HG03442 (cell line): ENCODE measurements around the gene MYL12B.
"Not testable (repeated sequence)": the region's sequence is repeated elsewhere in the genome, so short reads cannot be mapped to it uniquely, and the experiment has no call there.

Source experiments
- ATAC-seq: cut with Tn5 transposase; IDR thresholded peaks from one replicate; pipeline ENCODE4 v1.9.1; 2021; ENCODE audit warnings: mild to moderate bottlenecking, moderate library complexity; ENCODE audit not compliant: unreplicated experiment

The MYL12B gene

GRCh38 chr18:3294435-3295080 is 32.6 kb downstream of the MYL12B start:
- no peak for ATAC-seq

DNA sequence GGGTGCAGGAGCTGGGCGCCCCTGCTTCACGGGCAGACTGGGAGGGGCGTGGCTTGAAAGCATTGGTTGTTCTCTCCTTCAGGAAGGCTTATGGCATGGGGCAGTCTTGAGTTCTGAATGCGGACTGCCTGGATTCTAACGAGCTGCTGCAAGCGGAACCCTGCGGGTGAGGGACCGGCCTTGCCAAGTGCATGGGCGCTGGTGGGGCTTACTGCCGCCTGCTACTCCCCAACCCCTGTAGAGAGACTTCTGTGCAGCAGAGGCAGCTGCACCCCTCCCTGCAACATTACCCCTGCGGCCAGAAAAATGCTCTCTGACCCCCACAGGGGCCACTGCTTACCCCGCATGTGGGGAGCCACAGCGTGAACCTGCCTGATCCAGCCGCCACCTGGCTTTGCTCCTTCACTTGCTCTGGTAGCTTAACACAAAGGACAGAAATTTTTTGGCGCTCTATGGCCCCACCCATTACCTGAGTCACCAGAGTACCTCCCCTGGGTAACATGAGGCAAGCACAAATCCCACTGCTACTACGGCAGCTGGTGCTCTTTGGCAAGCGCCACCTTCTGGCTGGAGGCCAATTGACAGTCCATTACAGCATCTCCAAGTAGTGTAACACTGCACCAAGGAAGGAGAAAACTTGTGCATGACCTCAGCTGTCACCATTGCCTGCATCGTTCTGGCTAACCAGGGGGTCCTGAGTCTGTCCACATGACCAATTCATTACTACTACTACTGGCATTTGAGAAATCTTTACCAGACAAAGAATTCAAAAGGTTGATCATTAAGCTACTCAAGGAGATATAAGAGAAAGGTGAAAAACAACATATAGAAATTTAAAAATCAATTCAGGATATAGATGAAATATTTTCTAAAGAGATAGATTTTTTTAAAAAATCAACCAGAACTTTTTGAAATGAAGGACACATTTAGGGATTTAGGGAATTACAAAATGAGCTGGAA is 35.4 kb downstream of the MYL12B start:
- peak; percentile 99 for ATAC-seq

GRCh38 chr18:3304832-3305231 is 42.9 kb downstream of the MYL12B start:
- ATAC-seq: no peak

- ATAC-seq: peak; percentile 98
Observed at GRCh38 chr18:3305354-3305762, 43.4 kb downstream of the MYL12B start.

DNA sequence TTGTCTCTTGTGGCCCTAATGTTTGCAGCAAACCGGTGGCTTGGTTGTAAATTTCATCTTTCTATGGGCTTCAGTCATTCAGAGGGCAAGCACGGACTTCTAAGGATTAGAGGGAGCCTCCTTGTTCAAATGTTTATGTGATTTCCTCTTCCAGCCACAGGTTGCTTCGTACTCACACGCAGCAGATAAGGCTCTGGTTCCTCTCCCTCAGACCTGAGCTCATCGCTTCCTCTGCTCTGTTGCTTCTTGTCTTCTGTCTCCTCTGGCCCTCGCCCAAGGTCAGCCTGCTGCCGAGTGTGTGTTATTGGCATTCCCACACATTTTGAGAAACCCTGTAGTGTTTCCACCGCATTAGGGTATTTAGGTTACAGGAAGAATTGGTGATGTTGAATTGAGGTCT is 44.0 kb downstream of the MYL12B start:
- ATAC-seq: no peak

GRCh38 chr18:3306391-3306790 is 44.5 kb downstream of the MYL12B start:
- no peak for ATAC-seq

DNA sequence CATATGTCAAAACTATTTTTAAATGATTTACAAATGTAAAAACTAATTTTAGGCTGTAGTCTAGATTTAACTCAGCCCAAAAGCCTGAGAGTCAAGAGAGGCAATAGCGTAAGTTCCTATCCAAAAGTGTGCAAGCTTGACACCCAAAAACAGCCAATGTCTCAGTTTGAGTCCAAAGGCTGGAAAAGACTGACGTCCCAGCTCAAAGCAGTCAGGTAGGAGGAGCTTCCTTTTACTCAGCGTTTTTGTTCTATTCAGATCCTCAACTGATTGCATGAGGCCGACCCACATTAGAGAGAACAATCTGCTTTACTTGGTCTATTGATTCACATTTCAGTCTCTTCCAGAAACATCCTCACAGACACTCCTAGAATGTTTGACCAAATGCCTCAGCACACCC is 51.8 kb downstream of the MYL12B start:
- ATAC-seq: no peak

- ATAC-seq: not testable (repeated sequence)
Observed at GRCh38 chr18:3315344-3315743, 53.4 kb downstream of the MYL12B start.

DNA sequence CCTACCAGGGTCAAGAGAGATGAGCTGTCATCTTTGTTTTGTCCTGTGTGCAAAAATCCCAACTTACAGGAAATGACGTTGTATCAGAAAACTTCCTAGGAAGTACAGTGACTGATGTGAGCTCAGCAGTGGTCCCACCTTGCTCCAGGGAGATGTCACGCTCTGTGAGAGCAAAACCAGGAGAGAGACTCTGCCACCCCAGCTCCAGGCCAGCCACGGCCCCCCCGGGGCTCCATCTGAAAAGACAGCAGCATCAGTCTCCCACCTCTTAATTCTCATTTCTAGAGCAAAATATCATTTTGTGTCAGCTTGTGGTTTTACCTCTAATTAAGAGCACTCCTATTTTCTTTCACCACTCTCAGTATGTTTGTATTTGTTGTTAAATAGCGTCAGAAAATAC is 57.5 kb downstream of the MYL12B start:
- ATAC-seq: peak; percentile 39

DNA sequence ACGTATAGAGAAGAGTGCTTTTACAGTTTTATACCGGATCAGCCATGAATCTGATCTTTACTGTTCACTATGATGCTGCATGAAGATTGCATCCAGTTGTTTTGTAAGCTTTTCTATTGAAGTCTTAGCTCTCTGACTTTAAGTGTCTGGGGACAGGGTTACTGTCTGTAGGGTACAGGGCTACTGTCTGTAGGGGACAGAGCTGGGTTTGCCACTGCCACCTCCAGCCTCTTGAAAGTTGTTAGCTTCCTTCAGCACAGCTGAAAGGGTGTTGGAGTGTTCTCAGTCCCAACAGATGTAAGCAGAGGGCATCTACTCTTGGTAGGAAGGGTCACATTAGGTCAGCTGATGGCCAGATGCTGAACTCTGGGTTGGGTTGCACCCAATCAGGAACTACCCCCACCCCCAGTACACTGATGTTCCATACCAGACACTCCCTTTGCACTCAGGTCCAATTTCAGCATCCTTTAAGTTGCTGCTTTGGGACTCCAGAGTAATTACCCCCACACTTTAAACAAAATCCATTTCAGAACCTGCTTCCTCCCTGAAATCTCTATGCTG is 58.0 kb downstream of the MYL12B start:
- ATAC-seq: peak; percentile 5

- ATAC-seq: no peak
Observed at GRCh38 chr18:3321133-3321812, 59.3 kb downstream of the MYL12B start.

DNA sequence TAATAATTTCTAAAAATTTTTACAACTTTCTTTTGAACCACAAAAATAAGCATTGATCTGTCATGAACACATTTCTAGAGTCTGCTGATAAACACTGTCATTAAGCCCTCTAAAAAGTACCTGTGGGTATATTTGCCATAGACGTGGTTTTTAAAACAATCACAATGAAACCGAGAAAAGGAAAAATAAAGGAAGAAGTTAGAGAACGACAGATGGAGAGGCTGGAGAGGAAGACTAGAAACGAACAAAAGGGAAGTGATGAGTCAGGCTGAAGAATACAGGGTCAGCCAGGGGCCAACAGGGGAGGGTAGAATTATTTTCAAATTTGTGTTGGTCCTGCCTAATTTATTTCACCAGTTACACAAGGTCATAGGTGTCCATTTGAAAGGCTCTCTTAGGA is 62.0 kb downstream of the MYL12B start:
- ATAC-seq: no peak
